GM19395 (cell line): Measurements from ENCODE around the gene TMPRSS13.
"Not testable (repeated sequence)": the region's sequence is repeated elsewhere in the genome, so short reads cannot be mapped to it uniquely, and the experiment has no call there.

ENCODE experiments used
- ATAC-seq: cut with Tn5 transposase; IDR thresholded peaks from one replicate; pipeline ENCODE4 v1.9.1; 2021; ENCODE audit warnings: mild to moderate bottlenecking, moderate library complexity; ENCODE audit not compliant: unreplicated experiment

The TMPRSS13 gene

DNA sequence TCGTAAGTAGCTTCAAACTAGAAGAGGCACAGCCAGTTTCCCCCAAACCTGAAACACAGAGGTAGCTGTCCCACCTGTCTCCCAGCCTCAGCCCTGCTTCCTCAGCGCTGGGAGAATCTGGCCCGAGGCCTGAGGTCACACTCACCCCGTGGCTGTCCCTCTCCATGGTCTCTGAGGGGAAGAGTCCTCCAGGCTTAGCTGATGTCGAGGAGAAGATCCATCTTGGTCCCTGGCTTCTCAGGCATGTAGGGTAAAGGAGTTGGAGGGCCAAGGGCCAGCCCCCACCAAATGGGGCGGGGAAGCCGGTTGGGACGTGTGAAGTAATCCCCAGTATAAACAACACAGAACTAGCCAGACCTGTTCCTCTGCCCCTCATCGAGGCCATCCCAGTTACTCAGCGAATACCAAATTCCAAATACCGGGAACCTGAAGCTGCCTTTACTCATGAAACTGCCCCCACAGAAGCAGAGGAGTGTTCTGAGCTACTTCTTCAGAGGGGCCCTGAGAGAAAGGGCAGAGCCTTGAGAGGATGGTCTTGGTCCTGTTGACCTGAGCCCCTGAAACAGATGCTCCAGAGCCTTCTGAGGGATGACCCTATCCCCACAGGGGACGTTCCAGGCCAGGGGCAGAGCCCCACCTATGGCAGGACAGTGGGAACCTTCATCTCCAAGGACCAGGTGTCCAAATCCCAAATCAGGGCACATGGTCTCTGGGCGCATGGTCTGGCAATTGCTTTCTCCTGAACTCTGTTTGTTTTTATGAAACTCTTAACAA lies at the start of gene TMPRSS13:
Gene TMPRSS13 (minus strand): TSS at position 261 of the 774 bp plus-strand sequence. CDS start 95 bp downstream, at position 166.
- ATAC-seq: no peak

GRCh38 chr11:117978991-117979390 lies 49.8 kb upstream of the TMPRSS13 start:
- no peak for ATAC-seq

GRCh38 chr11:117978291-117978910 lies 49.2 kb upstream of the TMPRSS13 start:
- not testable (repeated sequence) for ATAC-seq

- ATAC-seq: not testable (repeated sequence)
These were observed 48.5 kb upstream of the TMPRSS13 start for GRCh38 chr11:117977612-117978264.

DNA sequence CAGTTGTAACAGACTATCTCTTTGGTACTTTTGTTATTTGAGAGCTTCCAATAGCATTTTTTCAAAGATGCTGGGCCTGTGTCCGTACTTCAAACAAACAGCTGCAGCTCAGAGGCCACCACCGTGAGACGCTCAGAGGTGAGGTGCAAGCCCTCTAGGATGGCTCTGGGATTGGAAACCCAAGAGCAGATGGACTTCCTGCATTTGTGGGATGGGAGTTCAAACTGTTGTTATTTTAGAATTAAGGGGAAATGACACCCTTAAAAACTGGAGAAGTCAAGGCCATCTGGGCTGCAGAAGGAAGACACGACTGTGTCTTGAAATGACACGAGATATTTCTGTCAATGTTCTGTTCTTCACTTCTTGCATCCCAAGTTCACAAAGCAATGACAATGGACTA lies 47.8 kb upstream of the TMPRSS13 start:
- no peak for ATAC-seq

DNA sequence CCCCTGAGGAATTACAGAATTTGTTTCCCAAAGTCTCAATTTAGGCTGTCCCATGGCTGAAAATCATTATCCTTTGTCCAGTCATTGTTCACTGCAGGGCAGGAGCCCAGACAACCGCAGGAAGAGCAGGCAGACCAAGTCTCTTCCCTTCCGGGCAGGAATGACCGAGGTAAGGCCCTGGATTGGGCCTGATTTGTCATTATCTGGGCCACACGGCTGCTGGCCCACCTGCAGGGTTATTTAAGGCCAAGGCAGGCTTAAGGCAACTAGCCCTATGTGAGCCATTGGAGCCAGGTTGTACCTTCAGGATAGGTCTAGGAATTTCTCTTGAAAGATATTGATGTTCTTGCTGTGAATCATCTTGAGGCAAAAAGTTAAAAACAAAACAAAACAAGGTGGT lies 47.2 kb upstream of the TMPRSS13 start:
- ATAC-seq: no peak

- no peak for ATAC-seq
These were observed 44.3 kb upstream of the TMPRSS13 start for GRCh38 chr11:117973503-117973860.

- ATAC-seq: no peak
These were observed 43.7 kb upstream of the TMPRSS13 start for GRCh38 chr11:117972629-117973502.

DNA sequence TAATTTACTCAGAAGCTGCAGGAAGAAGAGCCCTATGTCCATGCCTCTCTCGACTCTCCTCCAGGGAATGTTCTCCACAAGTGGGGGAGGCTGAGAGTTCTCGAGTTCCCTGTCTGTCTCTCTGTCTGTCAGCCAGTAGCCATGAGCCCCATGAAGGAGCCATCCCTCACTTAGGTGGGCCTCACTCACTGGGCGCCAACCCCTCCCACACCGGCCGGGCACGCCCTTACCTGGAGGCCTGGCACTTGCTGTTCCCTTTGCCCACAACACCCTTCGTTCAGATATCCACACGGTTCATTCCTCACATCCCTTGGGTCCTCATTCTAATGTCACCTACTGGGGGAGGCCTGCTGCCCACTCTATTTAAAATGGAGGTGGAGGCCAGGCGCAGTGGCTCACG lies 42.8 kb upstream of the TMPRSS13 start:
- no peak for ATAC-seq

- ATAC-seq: no peak
These were observed 41.3 kb upstream of the TMPRSS13 start for GRCh38 chr11:117970400-117971024.

- no peak for ATAC-seq
These were observed 40.2 kb upstream of the TMPRSS13 start for GRCh38 chr11:117969160-117969991.

- ATAC-seq: no peak
These were observed 37.7 kb upstream of the TMPRSS13 start for GRCh38 chr11:117966908-117967307.

- no peak for ATAC-seq
These were observed 33.6 kb upstream of the TMPRSS13 start for GRCh38 chr11:117962826-117963225.

- no peak for ATAC-seq
These were observed 32.7 kb upstream of the TMPRSS13 start for GRCh38 chr11:117961896-117962295.

DNA sequence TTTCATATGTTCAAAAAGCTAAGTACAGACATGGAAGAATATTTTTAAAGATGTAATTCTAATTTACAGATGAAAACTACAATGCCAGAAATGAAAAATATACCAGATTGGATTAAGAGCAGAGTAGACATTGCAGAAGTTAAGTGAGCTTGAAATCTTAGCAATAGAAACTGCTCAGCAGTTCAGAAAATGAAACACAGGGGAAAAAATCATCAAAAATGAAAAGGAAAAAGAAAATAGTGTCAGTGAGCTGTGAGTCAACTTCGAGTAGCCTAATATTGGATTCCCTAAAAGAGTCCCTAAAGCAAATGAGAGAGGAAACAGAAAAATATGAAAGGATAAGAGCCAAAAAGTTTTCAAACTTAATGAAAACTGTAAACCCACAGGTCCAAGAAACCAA lies 31.2 kb upstream of the TMPRSS13 start:
- ATAC-seq: no peak

DNA sequence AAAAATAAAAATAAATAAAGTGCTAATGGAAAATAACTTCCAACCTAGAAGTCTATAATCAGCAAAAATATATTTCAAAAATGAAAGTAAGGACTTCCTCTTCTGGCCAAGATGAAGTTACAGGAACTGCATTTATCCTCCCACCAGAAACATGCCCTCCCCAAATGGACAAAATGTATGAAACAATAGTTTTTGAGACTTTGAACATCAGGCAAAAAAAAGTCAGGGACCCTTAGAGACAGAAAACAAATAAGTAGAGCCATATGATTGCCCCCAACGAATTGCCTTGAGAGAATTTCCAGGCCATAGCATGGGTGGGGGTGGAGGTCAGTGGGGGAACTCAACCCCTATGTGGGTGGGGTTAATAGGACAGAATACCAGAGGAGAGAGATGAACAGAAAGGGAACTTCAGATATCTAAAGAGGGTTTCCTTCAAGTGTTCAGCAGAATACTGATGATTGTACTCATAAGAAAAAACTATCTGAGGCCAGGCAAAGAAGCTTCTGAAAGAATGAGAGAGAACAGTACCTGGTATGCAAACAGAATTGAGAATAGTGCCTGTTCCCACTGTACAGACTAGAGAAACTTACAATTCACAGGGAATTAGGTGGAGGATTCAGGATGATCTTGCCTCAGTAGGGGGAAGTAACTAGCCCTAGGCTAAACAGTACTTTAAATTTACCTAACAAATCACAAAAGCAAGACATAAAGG lies 30.4 kb upstream of the TMPRSS13 start:
- ATAC-seq: no peak

GRCh38 chr11:117958949-117959348 lies 29.7 kb upstream of the TMPRSS13 start:
- no peak for ATAC-seq

DNA sequence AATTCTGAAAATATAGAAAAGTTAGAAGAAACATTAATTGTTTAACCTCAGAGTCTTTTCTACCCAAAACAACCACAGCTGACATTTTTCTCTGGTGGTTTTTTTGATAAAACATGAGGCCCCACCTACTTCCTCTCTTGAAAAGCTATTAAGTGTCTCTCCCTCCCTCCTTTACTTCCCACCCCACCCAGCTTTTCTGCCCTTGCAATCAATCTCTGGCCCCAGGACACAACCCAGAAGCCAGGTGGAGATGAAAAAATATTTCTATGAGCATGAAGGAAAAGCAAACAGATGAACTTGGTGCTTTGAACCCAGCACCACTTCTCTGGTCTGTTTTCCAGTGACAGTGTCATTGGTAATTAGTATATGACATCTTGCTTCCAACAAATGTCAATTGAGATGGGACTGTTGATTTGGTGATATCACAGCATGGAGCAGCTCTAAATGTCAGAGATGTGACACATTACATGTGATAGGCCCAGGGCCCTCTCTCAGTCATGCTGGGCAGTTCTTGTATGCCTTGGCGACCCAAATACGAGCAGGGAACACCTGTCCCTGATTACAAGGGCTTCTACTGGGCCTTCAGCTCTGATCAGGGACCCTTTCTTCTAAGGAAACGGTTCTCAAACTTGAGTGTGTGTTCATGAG lies 23.9 kb upstream of the TMPRSS13 start:
- no peak for ATAC-seq
